ENCODE results near the gene MRPL51.

The MRPL51 gene

GRCh38 chr12:6450869-6451347 is 42.2 kb downstream of the MRPL51 start:
- Histone ChIP-seq H3K4me1 (ENCODE audit: control insufficient read depth, insufficient read depth, low read length) (peaks cover 22% of the 10 kb centered on the region), H3K9me3 (ENCODE audit: control insufficient read depth, low read length) (no peaks in the 10 kb centered on the region), H3K27me3 (ENCODE audit: control insufficient read depth, insufficient read depth, low read length) (no peaks in the 10 kb centered on the region), H3K36me3 (ENCODE audit: control insufficient read depth, insufficient read depth, low read length) (peaks cover 7% of the 10 kb centered on the region), H3K4me3 (ENCODE audit: low read length) (peak overlapping the region; percentile 80), H3K9ac (ENCODE audit: low read length) (peak overlapping the region; percentile 95)

- peaks cover 22% of the 10 kb centered on the region for H3K4me1 ChIP-seq (ENCODE audit: control insufficient read depth, insufficient read depth, low read length)
- peak overlapping the region; percentile 80 for H3K4me3 ChIP-seq (ENCODE audit: low read length)
- H3K9me3 ChIP-seq (ENCODE audit: control insufficient read depth, low read length): no peaks in the 10 kb centered on the region
- H3K36me3 ChIP-seq (ENCODE audit: control insufficient read depth, insufficient read depth, low read length): peaks cover 7% of the 10 kb centered on the region
- peak overlapping the region; percentile 95 for H3K9ac ChIP-seq (ENCODE audit: low read length)
- H3K27me3 ChIP-seq (ENCODE audit: control insufficient read depth, insufficient read depth, low read length): no peaks in the 10 kb centered on the region
Observed at GRCh38 chr12:6450091-6450868, 42.8 kb downstream of the MRPL51 start.

GRCh38 chr12:6444704-6445688 is 48.1 kb downstream of the MRPL51 start, which contains the start of gene CD27:
CD27 (plus strand) TSS chr12:6444955; CDS start chr12:6445096, 141 bp downstream.
- Histone ChIP-seq H3K9me3 (ENCODE audit: control insufficient read depth, low read length) (no peaks in the 10 kb centered on the region), H3K27me3 (ENCODE audit: control insufficient read depth, insufficient read depth, low read length) (no peaks in the 10 kb centered on the region), H3K4me3 (ENCODE audit: low read length) (no peak within 1 kb of the TSS), H3K9ac (ENCODE audit: low read length) (no peak within 1 kb of the TSS), H3K4me1 (ENCODE audit: control insufficient read depth, insufficient read depth, low read length) (peaks cover under 1% of the 10 kb centered on the region), H3K36me3 (ENCODE audit: control insufficient read depth, insufficient read depth, low read length) (no peaks in the 10 kb centered on the region)

GRCh38 chr12:6444031-6444430 is 49.0 kb downstream of the MRPL51 start:
- Histone ChIP-seq H3K36me3 (ENCODE audit: control insufficient read depth, insufficient read depth, low read length) (no peaks in the 10 kb centered on the region), H3K4me3 (ENCODE audit: low read length) (no peak overlapping the region), H3K9ac (ENCODE audit: low read length) (no peak overlapping the region), H3K9me3 (ENCODE audit: control insufficient read depth, low read length) (no peaks in the 10 kb centered on the region), H3K4me1 (ENCODE audit: control insufficient read depth, insufficient read depth, low read length) (no peaks in the 10 kb centered on the region), H3K27me3 (ENCODE audit: control insufficient read depth, insufficient read depth, low read length) (no peaks in the 10 kb centered on the region)

GRCh38 chr12:6443361-6443983 is 49.6 kb downstream of the MRPL51 start:
- Histone ChIP-seq H3K36me3 (ENCODE audit: control insufficient read depth, insufficient read depth, low read length) (no peaks in the 10 kb centered on the region), H3K9ac (ENCODE audit: low read length) (no peak overlapping the region)

GRCh38 chr12:6442836-6443235 is 50.2 kb downstream of the MRPL51 start:
- Histone ChIP-seq H3K4me3 (ENCODE audit: low read length) (no peak overlapping the region), H3K4me1 (ENCODE audit: control insufficient read depth, insufficient read depth, low read length) (no peaks in the 10 kb centered on the region), H3K9ac (ENCODE audit: low read length) (no peak overlapping the region), H3K9me3 (ENCODE audit: control insufficient read depth, low read length) (no peaks in the 10 kb centered on the region), H3K27me3 (ENCODE audit: control insufficient read depth, insufficient read depth, low read length) (no peaks in the 10 kb centered on the region), H3K36me3 (ENCODE audit: control insufficient read depth, insufficient read depth, low read length) (no peaks in the 10 kb centered on the region)

More at GRCh38 chr12:6443361-6443983, 49.6 kb downstream of the MRPL51 start:
- no peaks in the 10 kb centered on the region for H3K9me3 ChIP-seq (ENCODE audit: control insufficient read depth, low read length)
- no peaks in the 10 kb centered on the region for H3K27me3 ChIP-seq (ENCODE audit: control insufficient read depth, insufficient read depth, low read length)
- H3K4me1 ChIP-seq (ENCODE audit: control insufficient read depth, insufficient read depth, low read length): no peaks in the 10 kb centered on the region
- no peak overlapping the region for H3K4me3 ChIP-seq (ENCODE audit: low read length)

All from mucosa of stomach (tissue), 1 donor.